HG03135 (cell line): Measurements from ENCODE around the gene NFATC4.

ENCODE experiments used
- ATAC-seq: cut with Tn5 transposase; IDR thresholded peaks from one replicate; pipeline ENCODE4 v1.9.1; 2021; ENCODE audit warnings: mild to moderate bottlenecking, moderate library complexity; ENCODE audit not compliant: unreplicated experiment

The NFATC4 gene

GRCh38 chr14:24427537-24428508 is 59.8 kb downstream of the NFATC4 start:
- no peak for ATAC-seq

GRCh38 chr14:24428628-24429394 is 60.8 kb downstream of the NFATC4 start:
- no peak for ATAC-seq
